ENCODE measurements around the gene TMEM187. TPM values are rescaled to one million over a fixed set of nuclear protein-coding genes. Genes with fewer than 3 reads are reported as not detected.

The TMEM187 gene
- total RNA-seq, 1 donor from 2014 or later: 6.7 TPM

DNA sequence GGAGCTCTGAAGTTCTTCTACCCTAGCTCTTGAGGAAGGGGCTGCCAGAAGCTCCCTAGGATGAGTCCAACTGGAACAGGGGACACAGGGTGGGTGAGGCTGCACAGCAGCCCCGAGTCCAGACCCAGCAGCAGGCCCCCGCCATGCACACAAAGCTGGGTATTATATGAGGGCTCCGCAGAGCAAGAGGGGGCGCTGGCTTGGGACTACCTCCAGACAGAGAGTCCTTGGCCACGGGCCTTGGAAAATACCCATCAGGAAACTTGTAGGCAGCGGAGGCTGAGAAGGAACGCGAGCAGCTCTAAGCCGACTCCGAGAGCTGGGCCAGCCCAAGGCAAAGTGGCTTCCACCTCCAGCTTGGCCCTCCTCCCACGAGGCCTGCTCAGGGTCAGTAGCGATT lies 9.0 kb upstream of the TMEM187 start:
- no peak overlapping the region for H3K27ac Mint-ChIP-seq (ENCODE audit: unreplicated experiment)
- H3K4me3 Mint-ChIP-seq (ENCODE audit: unreplicated experiment): no peak overlapping the region
- H3K4me1 Mint-ChIP-seq (ENCODE audit: low read depth, unreplicated experiment): peaks cover 17% of the 10 kb centered on the region
- no peak for DNase-seq
- no peaks in the 10 kb centered on the region for H3K36me3 Mint-ChIP-seq (ENCODE audit: unreplicated experiment)
- H3K9me3 Mint-ChIP-seq (ENCODE audit: unreplicated experiment): peaks cover 5% of the 10 kb centered on the region
- peaks cover 2% of the 10 kb centered on the region for H3K27me3 Mint-ChIP-seq (ENCODE audit: unreplicated experiment)
- TF ChIP-seq, protein P1, sequence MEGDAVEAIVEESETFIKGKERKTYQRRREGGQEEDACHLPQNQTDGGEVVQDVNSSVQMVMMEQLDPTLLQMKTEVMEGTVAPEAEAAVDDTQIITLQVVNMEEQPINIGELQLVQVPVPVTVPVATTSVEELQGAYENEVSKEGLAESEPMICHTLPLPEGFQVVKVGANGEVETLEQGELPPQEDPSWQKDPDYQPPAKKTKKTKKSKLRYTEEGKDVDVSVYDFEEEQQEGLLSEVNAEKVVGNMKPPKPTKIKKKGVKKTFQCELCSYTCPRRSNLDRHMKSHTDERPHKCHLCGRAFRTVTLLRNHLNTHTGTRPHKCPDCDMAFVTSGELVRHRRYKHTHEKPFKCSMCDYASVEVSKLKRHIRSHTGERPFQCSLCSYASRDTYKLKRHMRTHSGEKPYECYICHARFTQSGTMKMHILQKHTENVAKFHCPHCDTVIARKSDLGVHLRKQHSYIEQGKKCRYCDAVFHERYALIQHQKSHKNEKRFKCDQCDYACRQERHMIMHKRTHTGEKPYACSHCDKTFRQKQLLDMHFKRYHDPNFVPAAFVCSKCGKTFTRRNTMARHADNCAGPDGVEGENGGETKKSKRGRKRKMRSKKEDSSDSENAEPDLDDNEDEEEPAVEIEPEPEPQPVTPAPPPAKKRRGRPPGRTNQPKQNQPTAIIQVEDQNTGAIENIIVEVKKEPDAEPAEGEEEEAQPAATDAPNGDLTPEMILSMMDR (IDR thresholded peaks at IDR 0.05; ENCODE audit: partially characterized antibody, unreplicated experiment): no peak

DNA sequence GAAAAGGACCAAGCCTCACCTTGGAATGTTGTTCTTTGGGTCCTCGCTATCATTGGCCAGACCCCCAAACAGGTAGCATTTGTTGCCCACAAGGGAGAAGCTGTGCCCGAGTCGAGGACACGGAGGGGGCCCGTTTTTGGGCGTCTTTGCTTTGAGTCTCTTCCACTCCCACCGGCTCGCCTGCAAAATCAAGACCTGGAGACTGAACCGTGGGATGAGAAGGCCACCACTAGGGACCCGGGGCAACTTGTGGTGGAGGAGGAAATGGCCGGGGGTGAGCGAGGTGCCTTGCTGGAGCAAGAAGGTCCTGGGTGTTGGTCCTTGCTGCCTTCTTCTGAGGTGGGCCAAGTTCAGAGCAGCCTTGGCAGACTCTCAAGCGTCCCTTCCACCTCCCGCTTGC lies 8.4 kb upstream of the TMEM187 start:
- Mint-ChIP-seq H3K9me3 (ENCODE audit: unreplicated experiment) (peaks cover 5% of the 10 kb centered on the region), H3K27ac (ENCODE audit: unreplicated experiment) (no peak overlapping the region), H3K4me3 (ENCODE audit: unreplicated experiment) (no peak overlapping the region), H3K4me1 (ENCODE audit: low read depth, unreplicated experiment) (peaks cover 17% of the 10 kb centered on the region), H3K36me3 (ENCODE audit: unreplicated experiment) (no peaks in the 10 kb centered on the region), H3K27me3 (ENCODE audit: unreplicated experiment) (peaks cover 2% of the 10 kb centered on the region)
- TF ChIP-seq, protein P1 (IDR thresholded peaks at IDR 0.05; ENCODE audit: partially characterized antibody, unreplicated experiment): no peak
- DNase-seq: no peak

DNA sequence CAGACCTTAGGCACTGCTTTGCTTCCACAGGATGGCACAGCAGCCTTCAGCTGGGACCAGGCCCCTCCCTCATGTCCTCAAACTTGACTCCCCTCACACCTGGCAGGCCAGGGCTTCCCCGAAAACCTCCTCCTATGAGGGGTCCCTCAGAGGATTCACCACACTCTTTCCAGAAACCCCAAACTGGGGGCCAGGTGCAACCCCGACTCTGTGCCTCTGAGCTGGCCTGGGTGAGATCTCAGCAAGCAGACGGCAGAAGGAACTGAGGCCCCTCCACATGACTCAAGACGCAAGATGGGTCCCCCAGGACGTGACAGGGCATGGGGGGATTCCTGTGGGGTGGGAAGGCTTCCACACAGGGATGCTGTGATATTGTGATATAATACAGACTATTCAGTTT lies 7.1 kb upstream of the TMEM187 start:
- H3K4me1 Mint-ChIP-seq (ENCODE audit: low read depth, unreplicated experiment): peaks cover 17% of the 10 kb centered on the region
- H3K27me3 Mint-ChIP-seq (ENCODE audit: unreplicated experiment): peaks cover 2% of the 10 kb centered on the region
- peak overlapping the region; percentile 34 for H3K4me3 Mint-ChIP-seq (ENCODE audit: unreplicated experiment)
- TF ChIP-seq, protein P1 (IDR thresholded peaks at IDR 0.05; ENCODE audit: partially characterized antibody, unreplicated experiment): no peak
- no peak for DNase-seq
- no peaks in the 10 kb centered on the region for H3K36me3 Mint-ChIP-seq (ENCODE audit: unreplicated experiment)
- H3K9me3 Mint-ChIP-seq (ENCODE audit: unreplicated experiment): peaks cover 5% of the 10 kb centered on the region
- H3K27ac Mint-ChIP-seq (ENCODE audit: unreplicated experiment): no peak overlapping the region

DNA sequence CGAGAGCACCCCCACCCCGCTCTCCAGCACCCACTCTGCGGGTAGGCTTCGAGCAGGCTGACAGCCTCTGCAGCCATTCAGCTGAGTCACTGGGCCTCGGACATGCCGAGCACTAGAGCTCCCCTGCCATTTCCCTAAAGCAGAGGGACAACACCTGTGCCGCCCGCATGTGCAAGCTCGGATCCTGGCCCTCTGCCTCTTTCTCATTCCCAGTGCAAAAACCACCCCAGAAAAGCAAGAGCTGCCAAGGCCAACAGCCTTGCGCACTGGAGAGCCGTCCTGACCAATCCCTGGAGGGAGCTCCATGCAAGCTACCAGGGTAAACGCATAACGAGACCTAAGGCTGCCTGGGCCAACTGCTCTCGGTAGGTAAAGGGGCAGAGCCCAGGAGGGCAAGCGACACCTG lies 6.3 kb upstream of the TMEM187 start:
- peak overlapping the region; percentile 64 for H3K4me3 Mint-ChIP-seq (ENCODE audit: unreplicated experiment)
- DNase-seq: no peak
- peaks cover 2% of the 10 kb centered on the region for H3K27me3 Mint-ChIP-seq (ENCODE audit: unreplicated experiment)
- TF ChIP-seq, protein P1 (IDR thresholded peaks at IDR 0.05; ENCODE audit: partially characterized antibody, unreplicated experiment): no peak
- no peaks in the 10 kb centered on the region for H3K36me3 Mint-ChIP-seq (ENCODE audit: unreplicated experiment)
- peaks cover 5% of the 10 kb centered on the region for H3K9me3 Mint-ChIP-seq (ENCODE audit: unreplicated experiment)
- H3K4me1 Mint-ChIP-seq (ENCODE audit: low read depth, unreplicated experiment): peaks cover 17% of the 10 kb centered on the region
- peak overlapping the region; percentile 48 for H3K27ac Mint-ChIP-seq (ENCODE audit: unreplicated experiment)

DNA sequence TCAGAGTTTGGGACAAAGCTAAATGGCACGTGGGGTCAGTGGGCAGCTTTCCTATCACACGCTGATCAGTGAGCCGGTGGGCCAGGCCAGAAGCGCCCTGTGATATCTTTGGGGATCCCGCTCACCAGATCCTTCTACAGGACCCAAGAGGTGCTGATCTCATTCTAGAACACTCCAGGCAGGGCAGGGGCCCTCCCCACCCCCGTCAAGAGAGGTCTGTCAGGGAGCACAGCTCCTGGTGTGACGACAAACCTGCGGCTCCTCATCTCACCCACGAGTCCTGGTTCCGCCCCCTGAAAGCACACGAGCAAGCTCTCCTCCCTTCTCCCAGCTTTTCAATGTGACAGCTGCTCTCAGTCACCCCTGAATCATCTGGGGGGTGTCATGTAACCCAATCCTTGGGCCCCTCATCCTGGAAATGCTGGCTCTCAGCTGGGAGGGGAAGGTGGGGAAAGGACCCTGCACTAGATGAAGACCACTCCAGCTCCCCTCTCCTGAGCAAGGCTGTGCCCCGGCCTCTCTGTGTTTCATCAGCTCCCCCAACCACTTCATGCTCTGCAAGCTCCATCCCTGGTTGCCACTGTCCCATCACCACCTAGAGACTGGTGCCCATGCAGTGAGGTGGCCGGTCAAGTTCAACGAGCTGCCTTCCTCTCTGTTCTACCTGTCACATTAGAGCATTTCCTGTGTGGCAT lies 5.6 kb upstream of the TMEM187 start:
- Mint-ChIP-seq H3K36me3 (ENCODE audit: unreplicated experiment) (no peaks in the 10 kb centered on the region), H3K27me3 (ENCODE audit: unreplicated experiment) (peaks cover 3% of the 10 kb centered on the region), H3K4me3 (ENCODE audit: unreplicated experiment) (peak overlapping the region; percentile 92), H3K27ac (ENCODE audit: unreplicated experiment) (peak overlapping the region; percentile 71), H3K9me3 (ENCODE audit: unreplicated experiment) (peaks cover 7% of the 10 kb centered on the region), H3K4me1 (ENCODE audit: low read depth, unreplicated experiment) (peaks cover 17% of the 10 kb centered on the region)
- TF ChIP-seq, protein P1 (IDR thresholded peaks at IDR 0.05; ENCODE audit: partially characterized antibody, unreplicated experiment): no peak
- DNase-seq: no peak

Data from glutamatergic neuron (in vitro differentiated cells).